ENCODE measurements around the gene CRNN. TPM values are rescaled to one million over a fixed set of nuclear protein-coding genes. Genes with fewer than 3 reads are reported as not detected.

The CRNN gene
- total RNA-seq, 1 experiment from 2014 or later, result not detected

GRCh38 chr1:152457561-152457960 lies 43.5 kb upstream of the CRNN start (continued):
- no peak for TF ChIP-seq HMGXB4 (CRISPR knock-in tag; IDR thresholded peaks at IDR 0.05)

- CTCF ChIA-PET, result no interaction called here
- ATAC-seq, result no peak
- H3K9me3 Mint-ChIP-seq, result peaks cover 84% of the 10 kb centered on the region
Observed at GRCh38 chr1:152457071-152457470, 43.0 kb upstream of the CRNN start.

More at GRCh38 chr1:152457071-152457470, 43.0 kb upstream of the CRNN start:
- POLR2A ChIA-PET, result no interaction called here
- Mint-ChIP-seq H3K4me1 (no peaks in the 10 kb centered on the region), H3K4me3 (no peak overlapping the region), H3K27me3 (ENCODE audit: low read depth) (no peaks in the 10 kb centered on the region; the same call in 1 of the 2 replicates), H3K36me3 (peaks cover 65% of the 10 kb centered on the region), H3K27ac (no peak overlapping the region)
- TF ChIP-seq ZNF317 (CRISPR knock-in tag; IDR thresholded peaks at IDR 0.05; ENCODE audit: borderline replicate concordance, low read depth) (no peak), FOXK1 (CRISPR knock-in tag; IDR thresholded peaks at IDR 0.05) (no peak), NFATC4 (CRISPR knock-in tag; IDR thresholded peaks at IDR 0.05) (no peak), AFF4 (CRISPR knock-in tag; IDR thresholded peaks at IDR 0.05; ENCODE audit: borderline replicate concordance) (no peak), RORB (CRISPR knock-in tag; IDR thresholded peaks at IDR 0.05) (no peak), NR2C2 (CRISPR knock-in tag; IDR thresholded peaks at IDR 0.05) (no peak), ATF6 (CRISPR knock-in tag; IDR thresholded peaks at IDR 0.05) (no peak), CREB1 (CRISPR knock-in tag; IDR thresholded peaks at IDR 0.05) (no peak), ZNF396 (CRISPR knock-in tag; IDR thresholded peaks at IDR 0.05; ENCODE audit: borderline replicate concordance) (no peak), IRF1 (CRISPR knock-in tag; IDR thresholded peaks at IDR 0.05) (no peak), ATF1 (CRISPR knock-in tag; IDR thresholded peaks at IDR 0.05) (no peak), RELA (CRISPR knock-in tag; IDR thresholded peaks at IDR 0.05; ENCODE audit: borderline replicate concordance) (no peak), PRDM15 (CRISPR knock-in tag; IDR thresholded peaks at IDR 0.05) (no peak), AR (CRISPR knock-in tag; IDR thresholded peaks at IDR 0.05) (no peak), ELF4 (CRISPR knock-in tag; IDR thresholded peaks at IDR 0.05; ENCODE audit: low read depth) (no peak)
- DNase-seq (ENCODE audit: low spot score), result no peak
